Esophagus muscularis mucosa (tissue), 3 donors: Measurements from ENCODE around the gene NSDHL.

ENCODE experiments used
- POLR2A ChIP-seq: fragments of 450-650 bp; IDR thresholded peaks from one replicate; pipeline ENCODE4 v1.6.1; 2017; ENCODE audit warnings: antibody characterized with exemption, moderate library complexity, mild to moderate bottlenecking, low read depth
- TF ChIP-seq, protein P1 (sequence below), 3 experiments: fragments of 200-600 bp in 2 of 3; fragments of 450-650 bp in 1 of 3; sonication (generic) in 2 of 3; IDR thresholded peaks; one replicate each; pipeline ENCODE4 v1.5.1; 2017 to 2019; ENCODE audit warnings: antibody characterized with exemption in 3 of 3, mild to moderate bottlenecking in 2 of 3, moderate library complexity in 1 of 3

DNA sequence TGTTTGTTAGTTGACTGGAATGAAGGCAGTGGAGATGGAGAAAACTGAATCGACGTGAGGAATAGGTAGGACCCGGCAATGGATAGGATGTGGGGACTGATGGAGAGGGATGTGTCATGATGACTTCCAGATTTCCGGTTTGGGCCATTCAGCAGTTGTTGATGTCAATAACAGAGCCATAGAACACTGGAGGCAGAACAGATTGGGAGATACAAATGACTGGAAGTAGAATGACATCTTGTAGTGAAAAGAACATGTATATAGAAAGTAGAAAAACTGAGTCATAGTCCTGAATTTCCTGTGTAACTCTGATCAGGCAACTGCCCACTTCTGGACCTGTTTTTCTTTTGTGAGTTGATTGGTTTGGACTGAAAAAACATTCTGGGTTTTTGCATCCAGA, 24.8 kb upstream of the NSDHL start:
- TF ChIP-seq, protein P1, sequence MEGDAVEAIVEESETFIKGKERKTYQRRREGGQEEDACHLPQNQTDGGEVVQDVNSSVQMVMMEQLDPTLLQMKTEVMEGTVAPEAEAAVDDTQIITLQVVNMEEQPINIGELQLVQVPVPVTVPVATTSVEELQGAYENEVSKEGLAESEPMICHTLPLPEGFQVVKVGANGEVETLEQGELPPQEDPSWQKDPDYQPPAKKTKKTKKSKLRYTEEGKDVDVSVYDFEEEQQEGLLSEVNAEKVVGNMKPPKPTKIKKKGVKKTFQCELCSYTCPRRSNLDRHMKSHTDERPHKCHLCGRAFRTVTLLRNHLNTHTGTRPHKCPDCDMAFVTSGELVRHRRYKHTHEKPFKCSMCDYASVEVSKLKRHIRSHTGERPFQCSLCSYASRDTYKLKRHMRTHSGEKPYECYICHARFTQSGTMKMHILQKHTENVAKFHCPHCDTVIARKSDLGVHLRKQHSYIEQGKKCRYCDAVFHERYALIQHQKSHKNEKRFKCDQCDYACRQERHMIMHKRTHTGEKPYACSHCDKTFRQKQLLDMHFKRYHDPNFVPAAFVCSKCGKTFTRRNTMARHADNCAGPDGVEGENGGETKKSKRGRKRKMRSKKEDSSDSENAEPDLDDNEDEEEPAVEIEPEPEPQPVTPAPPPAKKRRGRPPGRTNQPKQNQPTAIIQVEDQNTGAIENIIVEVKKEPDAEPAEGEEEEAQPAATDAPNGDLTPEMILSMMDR (IDR thresholded peaks at IDR 0.05): no peak
- no peak for TF ChIP-seq POLR2A
